Activated B cell treated with CpG ODN at 0.5 μM for 24 hours (primary cell): ENCODE data around the gene PTPRH. TPM values are rescaled to one million over a fixed set of nuclear protein-coding genes. Genes with fewer than 3 reads are reported as not detected.
"Not testable (repeated sequence)": the region's sequence is repeated elsewhere in the genome, so short reads cannot be mapped to it uniquely, and the experiment has no call there.

ENCODE experiments used
- ATAC-seq: fragments of 200-7000 bp; cut with Tn5 transposase; one replicate; pipeline ENCODE4 v1.10.0; 2021; ENCODE audit warnings: low read depth, mild to moderate bottlenecking, moderate library complexity
- CTCF ChIA-PET: fragments of 350-600 bp; sonication (Branson Sonifier 250); formaldehyde crosslinking; loops from one replicate; lab custom pipeline; 2021; ENCODE audit warnings: antibody characterized with exemption; lab: Charles Lee
- POLR2A ChIA-PET: fragments of 350-600 bp; sonication (Branson Sonifier 250); formaldehyde crosslinking; loops from one replicate; lab custom pipeline; 2021; ENCODE audit warnings: antibody characterized with exemption; lab: Charles Lee
- DNase-seq: peaks from one replicate; pipeline ENCODE4 v3.0.0; 2022
- H3K27ac Mint-ChIP-seq: one replicate; pipeline ENCODE4 v1.8.0; 2020; ENCODE audit warnings: mixed read lengths
- H3K27me3 Mint-ChIP-seq: one replicate; pipeline ENCODE4 v1.8.0; 2021; ENCODE audit warnings: mixed read lengths
- H3K36me3 Mint-ChIP-seq: one replicate; pipeline ENCODE4 v1.8.0; 2021; ENCODE audit warnings: low read depth, mixed read lengths
- H3K4me1 Mint-ChIP-seq: one replicate; pipeline ENCODE4 v1.8.0; 2021; ENCODE audit warnings: mixed read lengths
- H3K4me3 Mint-ChIP-seq: one replicate; pipeline ENCODE4 v1.8.0; 2020; ENCODE audit warnings: mild to moderate bottlenecking, mixed read lengths
- H3K9me3 Mint-ChIP-seq: one replicate; pipeline ENCODE4 v1.8.0; 2020; ENCODE audit warnings: mixed read lengths
- CTCF ChIP-seq: fragments of 200-600 bp; IDR thresholded peaks from one replicate; pipeline ENCODE4 v1.8.0; 2022; ENCODE audit warnings: antibody characterized with exemption, mild to moderate bottlenecking
- intact Hi-C: fragments of 100-400 bp; cut with micrococcal nuclease; formaldehyde crosslinking; loops from one replicate; pipeline ENCODE4 v1.15.1; 2024
- total RNA-seq: library from RNA; stranded (reverse); gene quantifications from 2 replicates; pipeline ENCODE4 v1.2.3, GENCODE V29; 2022

The PTPRH gene
- total RNA-seq, 1 donor from 2014 or later = not detected

- TF ChIP-seq CTCF = no peak
- Mint-ChIP-seq H3K36me3 (no peaks in the 10 kb centered on the region), H3K4me1 (peaks cover 11% of the 10 kb centered on the region), H3K27me3 (peaks cover 66% of the 10 kb centered on the region), H3K4me3 (peak overlapping the region; percentile 70), H3K9me3 (no peaks in the 10 kb centered on the region), H3K27ac (no peak overlapping the region)
- ATAC-seq (no peak), DNase-seq (no peak)
- ChIA-PET POLR2A (no interaction called here), CTCF (no interaction called here)
- intact Hi-C loops = no loop called here
Observed at GRCh38 chr19:55172741-55173140, 36.6 kb downstream of the PTPRH start.

- POLR2A ChIA-PET, H3K36me3 Mint-ChIP-seq, H3K27ac Mint-ChIP-seq, CTCF ChIA-PET, ATAC-seq, intact Hi-C loops, H3K9me3 Mint-ChIP-seq, H3K4me3 Mint-ChIP-seq, DNase-seq: not testable (repeated sequence)
- Mint-ChIP-seq H3K4me1 (peaks cover 11% of the 10 kb centered on the region), H3K27me3 (peaks cover 70% of the 10 kb centered on the region)
Observed at GRCh38 chr19:55172318-55172717, 37.0 kb downstream of the PTPRH start.

- H3K27ac Mint-ChIP-seq = no peak overlapping the region
- H3K4me1 Mint-ChIP-seq = peaks cover 18% of the 10 kb centered on the region
- ChIA-PET POLR2A (no interaction called here), CTCF (no interaction called here)
- DNase-seq (no peak), ATAC-seq (no peak)
- H3K27me3 Mint-ChIP-seq = peaks cover 69% of the 10 kb centered on the region
- TF ChIP-seq CTCF = no peak
- peaks cover 3% of the 10 kb centered on the region for H3K9me3 Mint-ChIP-seq
- intact Hi-C loops = no loop called here
- no peaks in the 10 kb centered on the region for H3K36me3 Mint-ChIP-seq
- H3K4me3 Mint-ChIP-seq = no peak overlapping the region
Observed at GRCh38 chr19:55171440-55171839, 37.9 kb downstream of the PTPRH start.

- Mint-ChIP-seq H3K4me3 (no peak overlapping the region), H3K9me3 (peaks cover 3% of the 10 kb centered on the region), H3K27me3 (peaks cover 60% of the 10 kb centered on the region), H3K36me3 (no peaks in the 10 kb centered on the region), H3K4me1 (peaks cover 19% of the 10 kb centered on the region), H3K27ac (no peak overlapping the region)
- POLR2A ChIA-PET = no interaction called here
- CTCF ChIA-PET = no interaction called here
- TF ChIP-seq CTCF = no peak
- no peak for DNase-seq
- intact Hi-C loops = no loop called here
- ATAC-seq = no peak
Observed at GRCh38 chr19:55169136-55169535, 40.2 kb downstream of the PTPRH start.

GRCh38 chr19:55166530-55167268 is 42.6 kb downstream of the PTPRH start, which contains the start of gene DNAAF3:
Gene DNAAF3, minus strand, starts transcription at chr19:55166613. Its CDS starts 200 bp downstream, at chr19:55166413.
- CTCF ChIA-PET = interaction anchor here (1.0 kb wide), 1 partner anchor 24 kb away, joined by 3 read pairs; no protein-coding TSS in a partner anchor
- H3K27ac Mint-ChIP-seq = no peak within 1 kb of the TSS

More at GRCh38 chr19:55166530-55167268, 42.6 kb downstream of the PTPRH start, which contains the start of gene DNAAF3:
- Mint-ChIP-seq H3K27me3 (peaks cover 56% of the 10 kb centered on the region), H3K36me3 (no peaks in the 10 kb centered on the region), H3K9me3 (peaks cover 3% of the 10 kb centered on the region), H3K4me1 (peaks cover 9% of the 10 kb centered on the region), H3K4me3 (peak within 1 kb of the TSS; percentile 32)
- no peak for TF ChIP-seq CTCF
- ATAC-seq (peak; percentile 75), DNase-seq (no peak)
- intact Hi-C loops = no loop called here
- POLR2A ChIA-PET = interaction anchor here (0.5 kb wide), 1 partner anchor 21 kb away, joined by 3 read pairs; no protein-coding TSS in a partner anchor
